GM19463 (cell line): Measurements from ENCODE around the gene RAB11FIP4.
"Not testable (repeated sequence)": the region's sequence is repeated elsewhere in the genome, so short reads cannot be mapped to it uniquely, and the experiment has no call there.

Source experiments
- ATAC-seq: cut with Tn5 transposase; IDR thresholded peaks from one replicate; pipeline ENCODE4 v1.9.1; 2021; ENCODE audit warnings: mild to moderate bottlenecking, moderate library complexity; ENCODE audit not compliant: unreplicated experiment

Gene RAB11FIP4

DNA sequence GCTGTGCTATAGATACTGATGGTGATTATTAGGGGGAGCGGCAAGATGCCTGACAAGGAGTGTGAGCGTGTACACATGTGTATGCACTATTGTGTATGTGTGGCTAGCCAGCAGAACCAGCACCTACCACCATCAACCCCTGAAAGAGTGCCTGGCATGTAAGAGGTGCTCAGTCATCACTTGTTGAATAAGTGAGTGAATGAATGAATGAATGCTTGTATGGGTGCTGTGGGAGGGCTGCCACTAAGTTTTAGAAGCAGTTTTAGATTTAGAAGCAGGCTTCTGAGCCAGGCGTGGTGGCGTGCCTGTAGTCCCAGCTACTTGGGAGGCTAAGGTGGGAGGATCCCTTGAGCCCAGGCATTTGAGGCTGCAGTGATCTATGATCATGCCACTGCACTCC is 37.0 kb downstream of the RAB11FIP4 start:
- no peak for ATAC-seq

DNA sequence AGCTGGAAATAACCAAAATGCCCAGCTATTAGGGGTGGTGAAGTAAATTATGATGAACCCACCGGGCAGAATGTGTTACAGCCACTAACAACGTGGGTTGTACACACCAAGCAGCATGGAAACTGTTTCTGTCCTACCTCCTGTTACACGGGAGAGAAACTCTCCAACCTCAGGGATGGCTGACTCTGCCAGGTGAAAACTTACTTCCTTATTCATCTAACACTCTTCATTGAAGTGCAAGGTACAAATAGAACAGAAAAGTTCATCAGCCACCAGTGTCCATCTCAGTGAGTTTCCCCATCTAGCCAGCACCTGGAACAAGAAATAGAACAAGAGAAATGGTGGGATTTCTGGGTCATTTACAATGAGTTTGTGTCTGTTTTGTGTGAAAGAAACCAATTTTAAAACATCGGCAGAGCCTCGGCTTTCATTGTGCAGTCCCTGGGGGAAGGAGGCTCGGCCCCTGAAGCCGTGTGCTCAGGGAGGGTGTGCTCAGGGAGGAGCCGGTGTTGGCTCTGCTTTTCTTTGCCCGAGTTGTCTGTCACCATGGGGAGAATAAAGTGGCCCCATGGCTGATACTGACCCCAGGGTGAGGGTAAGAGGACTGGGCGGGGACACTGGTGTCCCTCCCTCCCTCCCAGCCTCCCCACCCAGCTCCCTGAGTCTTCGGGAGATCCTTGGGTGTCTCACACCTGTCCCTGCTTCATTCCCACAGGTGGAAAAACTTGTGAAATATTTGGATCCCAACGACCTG is 39.8 kb downstream of the RAB11FIP4 start:
- ATAC-seq = no peak

DNA sequence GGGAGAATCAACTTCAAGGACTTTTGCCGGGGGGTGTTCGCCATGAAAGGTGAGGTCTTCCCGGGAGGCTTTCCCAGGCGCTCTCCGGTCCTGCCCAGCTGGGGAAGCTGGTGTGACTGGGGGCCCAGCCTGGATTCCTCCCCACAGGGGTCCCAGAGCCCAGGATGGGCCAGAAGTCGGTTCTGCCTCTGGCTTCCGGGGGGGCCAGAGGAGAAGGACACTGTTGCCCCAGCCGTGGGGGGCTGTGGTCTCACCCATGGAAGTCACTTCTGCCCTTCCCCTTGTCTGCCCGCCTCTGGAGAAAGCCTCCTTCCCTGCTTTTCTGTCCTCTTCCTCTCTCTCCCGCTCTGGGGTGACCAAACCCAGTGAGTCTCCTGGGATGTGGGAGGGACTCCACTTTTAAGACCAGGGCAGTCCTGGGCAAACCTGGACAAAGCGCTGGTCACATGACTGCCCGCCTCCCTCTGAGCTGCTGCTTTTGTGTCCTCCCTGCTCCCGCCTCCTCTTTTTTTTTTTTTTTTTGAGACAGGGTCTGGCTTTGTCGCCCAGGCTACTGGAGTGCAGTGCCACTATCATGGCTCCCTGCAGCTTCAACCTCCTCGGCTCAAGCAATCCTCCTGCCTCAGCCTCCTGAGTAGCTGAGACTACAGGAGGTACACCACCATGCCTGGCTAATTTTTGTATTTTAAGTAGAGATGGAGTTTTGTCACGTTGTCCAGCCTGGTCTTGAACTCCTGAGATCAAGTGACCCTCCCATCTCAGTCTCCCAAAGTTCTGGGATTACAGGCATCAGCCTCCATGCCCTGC is 40.6 kb downstream of the RAB11FIP4 start:
- no peak for ATAC-seq

DNA sequence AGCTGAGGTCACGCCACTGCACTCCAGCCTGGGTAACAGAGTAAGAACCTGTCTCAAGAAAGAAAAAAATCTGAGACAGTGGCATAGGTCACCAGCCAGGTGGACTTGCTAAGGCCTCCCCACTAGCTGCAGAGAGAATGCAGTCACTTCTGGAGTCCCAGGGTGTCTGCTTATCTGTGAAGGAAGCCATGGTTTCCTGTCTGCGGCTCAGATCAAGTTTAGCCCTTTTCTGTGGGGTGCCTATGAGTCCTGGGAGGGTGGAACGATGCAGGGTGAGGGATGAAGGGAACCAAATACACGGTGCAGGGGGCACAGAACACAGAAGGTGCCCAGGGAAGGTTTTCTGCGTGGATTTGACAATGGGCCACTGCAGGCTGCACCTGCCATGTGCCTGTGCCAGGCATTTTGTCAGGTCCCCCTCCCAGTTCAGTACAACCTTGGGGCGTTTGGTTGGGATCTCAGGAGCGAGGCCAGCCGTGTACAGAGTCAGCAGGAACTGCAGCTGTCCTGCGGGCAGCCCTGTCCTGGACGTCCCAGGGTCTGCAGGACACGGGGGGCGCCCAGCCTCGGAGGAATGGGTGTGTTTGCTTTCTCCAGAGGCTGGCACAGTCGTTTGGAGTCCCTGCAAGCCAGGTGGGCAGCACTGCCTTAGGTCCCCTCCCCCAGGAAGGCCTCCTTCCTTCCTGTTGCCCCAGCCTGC is 41.8 kb downstream of the RAB11FIP4 start:
- no peak for ATAC-seq

DNA sequence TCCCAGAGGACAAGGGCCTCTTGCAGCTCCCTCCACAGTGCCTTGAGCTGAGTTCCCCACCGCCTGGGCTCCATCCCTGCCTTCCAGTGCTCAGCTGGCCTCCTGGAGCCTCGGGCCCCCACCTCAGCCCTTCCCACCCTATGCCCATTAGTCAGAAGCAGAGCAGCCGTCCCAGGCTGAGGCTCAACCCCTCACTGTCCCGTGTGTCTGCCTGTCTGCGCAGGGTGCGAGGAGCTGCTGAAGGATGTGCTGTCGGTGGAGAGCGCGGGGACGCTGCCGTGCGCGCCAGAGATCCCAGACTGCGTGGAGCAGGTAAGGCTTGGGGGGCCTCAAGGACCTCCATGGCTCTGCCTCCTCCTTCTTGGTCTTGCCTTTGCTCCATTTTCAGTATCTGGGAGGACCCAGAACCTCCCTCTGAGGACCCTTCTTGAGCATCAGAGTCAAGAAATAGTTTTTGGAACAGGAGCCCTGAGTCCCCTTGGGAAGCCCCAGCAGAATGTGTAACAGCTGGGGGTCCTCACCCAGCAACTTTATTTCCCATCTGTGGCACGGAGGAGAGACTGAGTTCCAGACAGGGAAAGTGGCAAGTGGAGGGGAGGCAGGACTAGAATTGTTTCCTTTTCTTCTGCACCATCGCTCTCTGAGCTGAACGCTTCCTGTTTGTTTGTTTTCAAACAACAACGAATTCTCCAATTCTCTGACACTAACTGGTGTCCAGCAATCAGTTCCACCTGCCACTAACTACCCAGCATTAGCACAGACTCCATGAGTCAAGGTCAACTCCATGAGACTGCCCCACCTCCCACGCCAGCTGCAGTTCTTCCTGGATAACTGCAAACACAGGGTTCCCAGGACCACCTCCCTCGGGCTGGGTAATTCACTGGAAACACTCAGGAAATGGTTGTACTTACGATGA is 42.6 kb downstream of the RAB11FIP4 start:
- ATAC-seq = no peak

DNA sequence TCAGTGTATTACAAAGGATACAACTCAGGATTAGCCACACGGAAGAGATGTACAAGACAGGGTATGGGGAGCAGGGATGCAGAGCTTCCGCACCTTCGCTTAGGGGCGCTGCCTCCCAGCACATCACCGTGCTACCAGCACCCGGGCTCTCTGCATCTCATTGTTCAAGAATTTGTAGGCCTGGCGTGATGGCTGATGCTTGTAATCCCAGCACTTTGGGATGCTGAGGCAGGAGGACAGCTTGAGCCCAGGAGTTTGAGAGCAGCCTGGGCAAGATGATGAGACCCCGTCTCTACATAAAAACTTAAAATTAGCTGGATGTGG is 43.2 kb downstream of the RAB11FIP4 start:
- ATAC-seq = no peak

DNA sequence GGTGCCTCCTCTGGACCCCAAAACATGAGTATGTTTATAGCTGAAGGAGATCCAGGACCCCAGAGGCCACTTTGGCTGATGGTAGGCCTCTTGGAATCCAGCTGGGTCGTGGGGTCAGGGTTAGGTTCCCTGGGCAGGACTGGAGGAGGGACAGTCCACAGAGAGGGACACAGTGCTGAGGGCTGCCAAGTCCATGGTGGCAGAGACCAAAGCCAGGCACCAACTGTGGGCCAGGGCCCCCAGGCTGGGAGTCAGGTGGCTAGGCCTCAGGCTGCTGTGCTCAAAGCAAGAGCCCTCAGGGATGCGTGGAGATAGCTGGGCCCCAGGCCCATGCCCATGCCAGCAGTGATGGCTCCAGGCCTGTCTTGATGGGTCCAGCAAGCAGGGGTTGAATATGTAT is 44.1 kb downstream of the RAB11FIP4 start:
- no peak for ATAC-seq

DNA sequence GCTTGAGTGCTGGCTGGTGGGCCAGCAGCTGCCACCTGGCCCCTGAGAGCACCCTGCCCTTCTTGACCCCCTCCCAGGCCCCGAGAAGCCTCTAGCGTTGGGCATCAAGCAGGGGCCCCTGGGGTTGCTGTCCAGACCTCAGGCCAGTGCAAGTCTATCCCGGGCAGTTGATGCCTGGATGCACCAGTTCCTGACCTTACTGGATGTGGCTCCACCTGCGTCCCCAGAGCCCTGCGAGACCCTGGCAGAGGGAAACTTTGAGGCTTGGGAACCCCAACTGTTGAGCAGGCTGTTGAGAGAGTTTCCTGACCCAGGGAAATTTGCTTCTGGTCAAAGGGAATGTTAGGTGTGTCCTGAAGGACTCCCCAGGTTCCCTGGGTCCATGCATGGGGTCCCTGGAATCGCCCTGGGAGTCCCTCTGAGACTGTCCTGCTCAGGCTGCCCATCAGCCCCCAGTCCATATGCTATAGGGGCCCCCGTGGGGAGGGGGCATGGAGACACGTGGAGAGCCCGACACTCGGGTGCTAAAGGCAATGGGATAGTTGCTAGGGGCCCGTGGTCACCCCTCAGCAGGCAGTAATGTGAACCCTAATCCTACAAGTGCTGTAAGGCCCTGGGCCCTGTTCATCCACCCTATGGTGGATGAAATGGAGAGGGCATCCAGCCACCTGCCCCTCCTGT is 46.4 kb downstream of the RAB11FIP4 start:
- ATAC-seq = no peak

DNA sequence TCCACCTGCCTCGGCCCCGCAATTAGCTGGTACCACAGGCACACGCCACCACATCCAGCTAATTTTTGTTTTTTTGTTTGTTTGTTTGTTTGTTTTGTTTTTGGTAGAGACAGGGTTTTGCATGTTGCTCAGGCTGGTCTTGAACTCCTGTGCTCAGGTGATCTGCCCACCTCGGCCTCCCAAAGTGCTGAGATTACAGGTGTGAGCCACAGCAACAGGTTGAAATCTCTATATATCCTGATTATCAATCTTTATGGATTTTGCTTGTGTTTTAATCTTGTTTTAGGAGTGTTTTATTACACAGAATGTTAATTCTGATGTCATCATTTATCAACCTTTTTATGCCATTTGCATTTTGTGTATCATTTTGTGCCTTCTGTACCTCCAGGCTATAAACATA is 48.2 kb downstream of the RAB11FIP4 start:
- ATAC-seq = no peak

DNA sequence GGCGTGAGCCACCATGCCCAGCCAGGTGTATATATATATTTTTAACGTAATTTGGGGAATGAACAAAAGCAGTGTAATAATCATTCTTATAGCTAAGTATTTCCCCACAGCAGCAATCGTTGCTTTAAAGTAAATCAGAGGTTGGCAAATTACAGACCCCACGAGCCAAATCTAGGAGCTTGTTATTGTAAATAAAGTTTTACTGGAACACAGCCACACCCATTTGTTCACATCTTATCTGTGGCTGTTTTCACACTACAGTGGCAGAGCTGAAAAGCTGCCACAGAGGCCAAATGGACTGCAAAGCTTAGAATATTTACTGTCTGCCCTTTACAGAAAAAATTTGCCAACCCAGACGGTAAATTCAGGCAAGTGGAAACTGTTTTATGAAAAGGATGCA is 50.8 kb downstream of the RAB11FIP4 start:
- no peak for ATAC-seq

DNA sequence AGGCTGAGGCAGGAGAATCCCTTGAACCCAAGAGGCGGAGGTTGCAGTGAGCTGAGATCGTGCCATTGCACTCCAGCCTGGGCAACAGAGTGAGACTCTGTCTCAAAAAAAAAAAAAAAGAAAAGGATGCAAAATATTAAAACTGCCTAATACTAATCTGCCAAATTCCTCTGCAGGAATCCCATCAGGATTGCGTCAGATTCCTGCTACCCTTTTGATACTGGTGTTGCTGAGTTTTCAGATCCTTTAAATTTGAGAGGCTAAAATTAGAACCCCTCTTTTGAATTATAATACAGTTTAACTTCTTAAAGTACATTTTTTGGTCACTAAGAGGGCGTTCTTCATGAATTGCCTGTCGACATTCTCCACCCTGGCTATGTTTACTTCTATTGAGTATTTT is 51.4 kb downstream of the RAB11FIP4 start:
- not testable (repeated sequence) for ATAC-seq

DNA sequence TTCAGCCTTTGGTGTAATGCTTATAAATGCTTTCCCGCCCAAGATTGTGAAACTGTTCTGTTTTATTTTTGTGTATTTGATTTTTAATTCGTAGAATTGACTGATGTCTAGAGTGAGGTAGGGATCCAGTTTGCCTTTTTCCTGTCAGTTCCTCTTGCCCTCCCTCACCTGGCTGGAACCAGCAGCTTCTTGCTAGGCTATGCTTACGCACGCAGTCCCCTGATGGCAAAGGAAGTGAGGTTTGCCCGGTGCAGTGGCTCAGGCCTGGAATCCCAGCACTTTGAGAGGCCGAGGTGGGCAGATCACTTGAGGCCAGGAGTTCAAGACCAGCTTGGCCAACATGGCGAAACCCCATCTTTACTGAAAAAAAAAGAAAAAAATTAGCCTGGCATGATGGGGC is 51.9 kb downstream of the RAB11FIP4 start:
- ATAC-seq = no peak

DNA sequence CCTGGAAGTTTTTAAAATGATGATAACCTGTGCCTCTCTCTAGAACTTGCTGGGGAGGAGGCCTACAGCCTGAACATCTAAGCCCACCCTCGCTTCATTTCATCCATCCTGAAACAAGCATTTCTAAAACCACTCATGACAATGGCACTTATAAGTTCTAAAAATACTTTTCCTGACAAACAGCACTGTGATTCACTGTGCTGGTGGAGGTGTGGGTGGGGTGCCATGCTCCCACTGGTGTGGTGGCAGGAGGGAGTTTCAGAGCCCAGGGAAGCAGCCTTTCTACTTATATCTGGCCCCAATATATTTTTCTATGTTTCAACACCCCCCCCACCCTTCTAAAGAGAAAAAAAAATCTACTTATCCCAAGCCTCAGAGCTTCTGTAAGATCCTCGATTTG is 52.6 kb downstream of the RAB11FIP4 start:
- no peak for ATAC-seq

DNA sequence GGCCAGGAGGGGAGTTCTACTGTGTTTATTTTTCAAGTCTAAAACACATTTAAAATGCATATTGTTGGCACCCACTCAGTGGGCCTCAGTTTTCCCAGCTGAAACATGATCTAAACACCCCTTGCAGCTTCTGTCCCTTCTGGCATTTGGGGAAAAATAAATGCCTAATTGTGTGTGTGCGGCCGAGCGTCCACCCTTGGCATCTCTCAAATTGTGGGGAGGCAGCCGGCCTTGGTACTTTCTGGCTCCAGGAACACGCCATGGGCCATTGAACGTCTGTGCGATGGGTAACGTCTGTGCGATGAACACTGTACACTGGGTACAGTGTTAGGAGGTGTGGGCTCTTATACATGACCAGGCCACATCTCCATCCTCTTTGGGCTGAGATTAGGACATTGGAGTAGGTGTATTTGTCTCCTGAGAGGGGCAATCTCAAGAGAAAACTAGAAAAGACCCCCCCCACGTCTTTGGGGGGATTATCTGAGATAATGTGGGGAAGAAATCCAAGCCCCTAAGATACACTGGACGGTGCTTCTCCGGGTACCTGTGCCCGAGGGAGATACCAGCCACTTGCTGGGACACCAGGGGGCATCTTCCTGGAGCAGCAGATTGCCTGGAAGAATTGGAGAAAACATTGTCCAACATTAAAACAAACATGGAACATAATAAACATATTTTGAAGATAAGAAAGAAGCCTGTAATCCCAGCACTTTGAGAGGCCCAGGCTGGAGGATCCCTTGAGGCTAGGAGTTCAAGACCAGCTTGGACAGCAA is 54.9 kb downstream of the RAB11FIP4 start:
- ATAC-seq = no peak

DNA sequence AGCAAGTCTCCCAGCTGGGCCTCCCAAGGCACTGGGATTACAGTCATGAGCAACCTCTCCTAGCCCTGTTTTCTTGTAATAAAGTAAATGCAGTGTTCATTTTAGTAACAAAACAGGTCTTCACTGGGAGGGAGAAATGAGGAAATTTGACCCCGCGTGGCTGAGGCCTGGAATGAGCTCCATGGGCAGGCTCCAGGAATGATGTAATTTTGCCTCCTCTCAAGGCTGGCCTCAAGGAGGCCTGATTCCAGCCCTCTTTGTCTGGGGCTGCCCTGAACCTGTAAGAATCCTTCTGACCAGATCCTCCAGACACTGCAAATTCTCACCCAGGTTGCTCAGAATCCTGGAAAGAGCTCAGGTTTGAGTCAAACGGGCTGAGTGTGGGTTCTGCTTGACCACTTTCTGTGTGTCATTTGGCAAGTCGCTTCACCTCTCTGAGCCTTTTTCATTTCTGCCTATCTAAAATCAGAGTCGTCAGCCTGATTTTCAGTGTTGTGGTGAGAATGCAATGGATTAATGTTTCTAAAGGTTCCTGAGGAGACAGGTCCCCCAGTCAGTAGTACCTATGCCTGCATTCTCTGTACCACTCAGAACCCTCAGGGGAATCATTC is 57.1 kb downstream of the RAB11FIP4 start:
- no peak for ATAC-seq

DNA sequence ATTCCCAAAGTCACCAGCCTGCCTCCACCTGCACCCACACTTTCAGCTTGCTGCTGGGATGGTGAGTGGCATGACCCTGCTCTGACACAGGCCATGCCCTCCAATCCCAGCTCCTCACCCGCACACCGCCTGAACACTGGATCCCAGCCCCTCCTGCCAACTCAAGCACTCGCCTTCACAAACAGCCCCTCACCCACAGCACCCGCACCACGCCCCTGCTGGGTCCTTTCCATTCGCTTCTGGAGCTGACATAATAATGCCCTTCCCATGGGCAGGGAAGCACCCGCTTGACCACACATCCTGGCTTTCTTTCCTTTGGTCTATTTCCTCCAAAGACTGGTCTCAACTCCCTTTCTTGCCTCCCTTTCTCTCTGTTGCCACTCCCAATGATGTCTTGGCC is 57.6 kb downstream of the RAB11FIP4 start:
- ATAC-seq = no peak

DNA sequence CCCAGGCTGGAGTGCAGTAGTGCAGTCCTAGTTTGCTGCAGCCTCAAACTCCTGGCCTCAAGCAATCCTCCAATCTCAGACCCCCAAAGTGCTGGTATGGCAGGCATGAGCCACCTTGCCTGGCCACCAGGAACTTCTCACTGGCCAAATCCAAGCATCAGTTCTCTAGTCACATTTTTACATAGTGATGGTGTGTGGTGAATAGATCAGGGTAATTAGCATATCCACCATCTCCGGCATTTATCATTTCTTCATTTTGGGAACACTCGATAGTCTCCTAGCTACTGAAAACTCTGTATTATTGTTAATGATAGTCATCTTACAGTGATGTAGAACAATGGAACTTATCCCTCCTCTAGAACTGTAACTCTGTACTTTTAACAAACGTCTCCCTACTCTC is 58.3 kb downstream of the RAB11FIP4 start:
- ATAC-seq = no peak

DNA sequence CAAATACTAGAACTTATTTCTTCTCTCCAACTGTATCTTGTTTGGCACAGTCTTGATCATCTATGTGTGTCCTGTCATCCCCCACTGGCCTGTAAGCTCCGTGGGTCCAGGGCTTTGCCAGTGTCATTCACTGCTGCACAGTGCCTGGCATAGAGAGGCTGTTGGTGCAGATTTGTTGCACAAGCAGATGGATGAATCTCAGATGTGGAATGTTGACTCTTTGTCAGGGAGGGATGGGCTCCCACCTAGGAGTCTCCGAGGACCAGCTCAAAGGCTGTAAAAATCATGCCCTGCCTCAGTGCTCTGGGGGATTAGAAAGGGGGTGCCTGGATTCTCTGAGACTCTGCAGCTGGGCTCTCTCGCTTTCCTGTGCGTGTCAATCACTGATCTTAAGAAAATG is 60.6 kb downstream of the RAB11FIP4 start:
- no peak for ATAC-seq

DNA sequence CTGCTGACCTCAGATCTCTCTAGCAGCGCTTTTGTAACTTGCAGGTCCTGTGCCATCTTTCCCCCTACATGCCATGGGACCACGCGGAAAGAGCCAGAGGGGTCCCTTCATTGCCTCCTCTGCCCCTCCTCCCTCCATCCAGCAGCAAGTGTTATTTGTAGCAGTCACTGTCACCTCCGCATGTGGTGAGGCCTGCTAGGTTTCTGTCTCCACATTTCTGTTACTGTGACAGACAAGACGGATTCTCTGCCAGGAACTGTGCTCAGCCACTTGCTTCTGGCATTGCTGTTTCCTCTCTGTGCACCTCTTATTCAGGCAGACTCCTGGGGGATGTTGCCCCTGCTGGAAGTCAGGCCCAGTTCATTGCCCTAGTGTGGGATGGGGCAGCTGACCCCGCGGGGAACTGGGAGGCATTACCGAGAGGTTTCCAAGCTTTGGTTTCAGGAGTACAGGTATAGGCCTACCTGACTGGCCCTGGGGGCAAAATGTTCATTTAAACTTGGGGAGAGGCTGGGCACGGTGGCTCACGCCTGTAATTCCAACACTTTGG is 61.2 kb downstream of the RAB11FIP4 start:
- ATAC-seq = no peak
